Left forelimb (tissue), 1 donor: Measurements from ENCODE around the gene NFE2L3.
"Not testable (repeated sequence)": the region's sequence is repeated elsewhere in the genome, so short reads cannot be mapped to it uniquely, and the experiment has no call there.

Experiments
- DNase-seq: peaks from one replicate; pipeline ENCODE4 v3.0.0-alpha.2; 2018; ENCODE audit warnings: low spot score

Gene NFE2L3, protein sequence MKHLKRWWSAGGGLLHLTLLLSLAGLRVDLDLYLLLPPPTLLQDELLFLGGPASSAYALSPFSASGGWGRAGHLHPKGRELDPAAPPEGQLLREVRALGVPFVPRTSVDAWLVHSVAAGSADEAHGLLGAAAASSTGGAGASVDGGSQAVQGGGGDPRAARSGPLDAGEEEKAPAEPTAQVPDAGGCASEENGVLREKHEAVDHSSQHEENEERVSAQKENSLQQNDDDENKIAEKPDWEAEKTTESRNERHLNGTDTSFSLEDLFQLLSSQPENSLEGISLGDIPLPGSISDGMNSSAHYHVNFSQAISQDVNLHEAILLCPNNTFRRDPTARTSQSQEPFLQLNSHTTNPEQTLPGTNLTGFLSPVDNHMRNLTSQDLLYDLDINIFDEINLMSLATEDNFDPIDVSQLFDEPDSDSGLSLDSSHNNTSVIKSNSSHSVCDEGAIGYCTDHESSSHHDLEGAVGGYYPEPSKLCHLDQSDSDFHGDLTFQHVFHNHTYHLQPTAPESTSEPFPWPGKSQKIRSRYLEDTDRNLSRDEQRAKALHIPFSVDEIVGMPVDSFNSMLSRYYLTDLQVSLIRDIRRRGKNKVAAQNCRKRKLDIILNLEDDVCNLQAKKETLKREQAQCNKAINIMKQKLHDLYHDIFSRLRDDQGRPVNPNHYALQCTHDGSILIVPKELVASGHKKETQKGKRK

DNA sequence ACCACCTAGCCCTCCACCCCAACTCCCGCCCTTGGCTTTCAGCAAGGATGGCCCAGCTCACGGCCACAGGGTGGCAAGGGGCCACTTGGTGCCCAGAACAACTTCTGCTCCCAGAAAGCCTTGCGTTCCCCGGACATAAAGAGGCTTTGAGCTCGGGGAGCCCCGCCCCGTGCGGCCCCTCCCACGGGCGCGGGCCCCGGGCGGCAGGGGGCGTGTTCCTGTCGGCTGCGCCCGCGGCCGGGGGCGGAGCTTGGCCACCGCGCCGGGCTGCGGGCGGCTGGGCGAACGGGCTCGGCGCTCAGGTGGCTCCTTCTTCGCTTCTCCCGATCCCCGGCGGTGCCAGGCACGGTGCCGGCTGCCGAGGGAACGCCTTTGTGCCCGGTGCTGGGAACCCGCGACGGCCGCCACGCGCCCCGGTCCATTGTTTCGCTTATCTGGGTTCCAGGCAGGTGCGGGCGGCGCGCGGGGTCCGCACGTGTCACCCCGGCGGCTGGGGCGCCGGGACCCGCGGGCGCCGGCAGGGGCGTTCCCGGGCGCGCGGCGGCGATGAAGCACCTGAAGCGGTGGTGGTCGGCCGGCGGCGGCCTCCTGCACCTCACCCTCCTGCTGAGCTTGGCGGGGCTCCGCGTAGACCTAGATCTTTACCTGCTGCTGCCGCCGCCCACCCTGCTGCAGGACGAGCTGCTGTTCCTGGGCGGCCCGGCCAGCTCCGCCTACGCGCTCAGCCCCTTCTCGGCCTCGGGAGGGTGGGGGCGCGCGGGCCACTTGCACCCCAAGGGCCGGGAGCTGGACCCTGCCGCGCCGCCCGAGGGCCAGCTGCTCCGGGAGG lies at the start of gene NFE2L3:
Gene NFE2L3 (plus strand): TSS at position 246 of the 829 bp plus-strand sequence. CDS start 301 bp downstream, at position 547.
- DNase-seq, result no peak

DNA sequence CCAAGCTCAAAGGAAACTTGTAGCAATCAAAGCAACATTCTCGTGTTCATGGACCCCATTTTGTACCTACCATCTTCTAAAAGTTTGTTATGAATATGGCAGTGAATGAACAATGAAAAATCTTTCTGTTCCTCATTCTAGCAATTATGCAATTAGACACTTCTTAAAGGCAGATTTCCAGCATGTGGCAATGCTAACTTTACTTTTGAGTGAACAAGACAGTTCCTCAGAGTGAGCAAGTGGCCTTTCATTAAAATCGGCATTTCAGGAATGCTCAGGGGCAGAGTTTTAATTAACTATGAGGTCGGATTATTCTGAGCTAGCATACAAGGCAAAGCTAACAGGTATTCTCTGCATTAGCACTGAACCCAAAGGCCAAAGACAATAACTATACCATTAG lies 48.4 kb upstream of the NFE2L3 start:
- no peak for DNase-seq

DNA sequence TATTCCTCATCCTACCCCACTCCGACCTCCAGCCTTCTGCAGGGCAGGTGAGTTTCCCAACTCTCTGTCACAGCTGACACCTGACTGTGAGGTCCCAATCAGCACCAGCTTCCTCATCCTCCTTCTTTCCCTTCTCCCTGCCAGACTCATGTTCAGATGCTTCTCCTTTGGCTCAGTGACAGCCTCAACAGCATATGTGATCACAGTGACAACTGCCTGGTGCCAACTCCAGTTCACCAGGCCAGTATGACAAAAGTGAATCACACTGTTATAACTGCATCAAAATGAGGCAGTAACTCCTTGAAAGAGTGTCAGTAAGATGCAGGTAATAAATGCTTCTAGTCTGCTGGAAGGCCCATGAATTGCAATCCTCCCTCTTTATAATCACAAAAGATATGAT lies 46.8 kb upstream of the NFE2L3 start:
- DNase-seq, result no peak

DNA sequence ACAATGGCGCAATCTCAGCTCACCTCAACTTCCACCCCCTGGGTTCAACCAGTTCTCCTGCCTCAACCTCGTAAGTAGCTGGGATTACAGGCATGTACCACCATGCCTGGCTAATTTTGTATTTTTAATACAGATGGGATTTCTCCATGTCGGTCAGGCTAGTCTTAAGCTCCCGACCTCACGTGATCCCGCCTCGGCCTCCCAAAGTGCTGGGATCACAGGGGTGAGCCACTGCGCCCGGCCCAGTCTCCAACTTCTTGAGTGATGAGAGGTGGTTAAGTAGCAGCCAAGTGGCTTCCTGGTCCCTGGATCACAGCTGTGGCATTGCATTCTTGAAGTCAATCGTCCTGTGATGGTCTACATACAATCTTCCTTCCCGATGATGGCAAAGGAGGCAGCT lies 46.1 kb upstream of the NFE2L3 start:
- no peak for DNase-seq

DNA sequence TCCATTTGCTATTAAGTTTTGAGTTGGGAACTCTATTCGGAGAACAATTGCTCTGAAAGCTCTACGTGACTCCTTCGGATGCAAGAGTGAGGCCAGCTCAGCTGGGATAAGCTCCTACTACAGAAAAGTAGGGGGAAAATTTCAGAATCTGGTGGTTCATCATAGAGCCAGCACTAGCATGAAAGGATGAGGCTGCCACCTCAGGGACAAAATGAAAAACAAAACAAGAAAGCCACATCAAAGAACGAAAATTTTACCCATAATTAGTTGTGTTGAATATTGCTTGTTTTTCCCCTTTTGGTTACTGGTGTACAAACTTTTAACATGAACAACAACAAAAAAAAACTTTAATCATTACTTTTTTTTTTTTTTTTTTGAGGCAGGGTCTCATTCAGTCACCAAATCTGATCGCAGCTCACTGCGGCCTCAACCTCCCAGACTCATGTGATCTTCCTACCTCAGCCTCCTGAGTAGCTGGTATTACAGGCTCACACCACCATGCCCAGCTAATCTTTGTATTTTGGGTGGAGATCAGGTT lies 39.7 kb upstream of the NFE2L3 start:
- DNase-seq, result no peak

DNA sequence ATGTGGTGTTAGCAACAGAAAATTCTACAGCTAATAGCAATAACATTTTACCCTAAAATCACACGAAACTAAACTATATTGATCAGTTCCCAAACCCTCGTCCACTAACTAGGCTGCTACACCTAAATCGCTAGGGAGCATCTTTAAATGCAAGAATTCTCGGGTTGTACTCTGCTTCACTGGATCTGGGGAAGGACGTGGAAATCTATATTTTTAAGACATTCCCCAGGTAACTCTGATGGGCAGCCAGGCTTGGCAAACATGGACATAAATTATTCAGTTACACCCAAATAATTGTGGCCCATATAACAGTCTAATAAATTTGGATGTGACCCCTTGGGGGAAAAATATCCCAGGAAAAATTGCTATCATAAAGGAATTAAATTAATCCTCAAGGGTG lies 36.3 kb upstream of the NFE2L3 start:
- no peak for DNase-seq

DNA sequence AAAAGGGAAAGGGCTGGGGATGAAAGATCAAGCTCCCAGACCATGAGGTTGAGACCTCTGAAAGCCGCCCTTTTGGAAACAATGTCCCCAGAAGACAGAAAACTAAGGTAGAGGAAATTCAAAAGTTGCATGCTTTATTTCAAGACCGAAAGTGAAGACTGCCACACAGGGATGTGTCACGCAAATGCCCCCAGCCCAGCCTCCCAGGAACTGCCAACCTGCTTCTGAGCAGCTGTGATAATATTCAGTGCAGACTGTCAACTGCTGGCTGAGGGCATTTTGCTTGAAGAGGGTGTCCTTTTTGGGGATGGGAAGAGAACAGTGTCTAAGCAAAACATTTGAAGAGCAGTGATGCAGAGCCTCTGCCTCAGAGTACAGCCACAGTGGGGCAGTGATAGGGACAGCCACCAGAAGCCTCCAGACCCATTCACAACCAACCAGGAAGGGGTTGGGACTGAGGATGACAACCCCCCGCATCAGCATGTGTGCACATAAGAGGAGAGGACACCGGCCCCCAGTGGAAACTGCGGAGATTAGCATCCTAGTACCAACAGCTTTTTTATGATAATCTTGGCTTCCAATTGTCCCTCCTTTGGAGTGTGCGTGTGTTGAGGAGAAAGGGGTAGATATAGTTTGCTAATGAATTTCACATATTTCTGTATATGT lies 34.7 kb upstream of the NFE2L3 start:
- no peak for DNase-seq

DNA sequence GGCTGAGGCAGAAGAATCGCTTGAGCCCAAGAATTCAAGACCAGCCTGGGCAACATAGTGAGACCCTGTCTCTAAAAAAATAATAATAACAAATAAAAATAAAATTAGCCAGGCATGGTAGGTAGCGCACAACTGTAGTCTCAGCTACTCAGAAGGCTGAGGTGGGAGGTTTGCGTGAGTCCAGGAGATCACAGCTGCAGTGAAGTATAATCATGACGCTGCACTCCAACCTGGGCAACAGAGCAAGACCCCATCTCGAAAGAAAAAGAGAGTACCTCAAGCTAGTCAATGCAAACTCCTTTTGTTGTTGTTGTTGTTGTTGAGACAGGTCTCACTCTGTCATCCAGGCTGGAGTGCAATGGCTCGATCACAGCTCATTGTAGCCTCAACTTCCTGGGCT lies 34.0 kb upstream of the NFE2L3 start:
- DNase-seq, result no peak

DNA sequence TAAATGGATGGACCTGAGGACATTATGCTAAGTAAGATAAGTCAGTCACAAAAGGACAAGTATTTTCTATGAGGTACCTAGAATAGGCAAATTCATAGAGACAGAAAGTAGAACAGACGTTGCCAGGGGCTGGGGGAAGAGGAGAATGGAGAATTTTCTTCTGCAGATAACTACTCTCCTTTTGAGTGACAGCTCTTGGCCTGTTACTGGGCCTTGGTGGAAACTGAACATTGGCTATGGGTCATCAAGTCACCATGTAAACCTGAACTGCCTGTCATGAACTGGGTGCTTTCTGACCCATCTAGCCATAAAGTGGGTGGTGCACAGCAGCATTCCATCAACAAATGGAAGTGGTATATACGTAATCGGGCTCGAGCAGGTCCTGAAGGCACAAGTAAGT lies 29.3 kb upstream of the NFE2L3 start:
- DNase-seq, result no peak

DNA sequence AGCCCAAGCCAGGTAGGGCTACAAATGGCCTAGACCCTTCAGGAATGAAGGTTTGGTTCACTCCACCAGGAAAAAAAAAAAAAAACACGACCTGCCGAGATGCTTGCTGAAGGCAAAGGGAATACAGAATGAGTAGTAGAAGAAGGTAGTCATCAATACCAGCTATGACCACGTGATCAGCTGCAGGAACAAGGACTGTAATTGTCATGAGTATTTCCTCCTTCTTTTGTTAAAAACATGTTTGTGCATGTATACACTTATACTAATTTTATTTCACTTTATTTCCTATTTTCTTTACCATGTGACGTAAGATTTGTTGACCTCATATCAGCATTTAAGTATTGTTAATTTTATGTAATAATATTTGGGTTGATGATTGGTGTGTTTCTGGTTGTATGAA lies 27.2 kb upstream of the NFE2L3 start:
- DNase-seq, result not testable (repeated sequence)

DNA sequence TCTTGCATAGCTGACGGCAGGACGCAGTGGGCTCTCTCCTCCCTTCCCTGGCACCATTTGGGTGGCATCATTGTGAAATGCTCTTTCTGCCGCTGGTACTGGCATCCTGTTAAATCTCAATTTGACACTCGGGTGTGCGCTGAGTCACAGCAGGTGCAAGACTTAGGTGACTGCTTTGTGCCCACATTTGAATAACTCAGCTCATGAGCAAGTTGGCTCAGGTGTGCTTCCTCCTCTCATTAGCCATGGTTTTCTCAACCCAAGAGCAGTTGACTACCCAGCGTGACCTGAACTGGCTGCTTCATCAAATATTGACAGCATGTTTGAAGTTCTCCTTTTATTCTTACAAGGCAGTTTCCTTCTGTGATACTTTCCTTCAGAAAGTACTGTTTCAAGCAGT lies 24.6 kb upstream of the NFE2L3 start:
- DNase-seq, result no peak

DNA sequence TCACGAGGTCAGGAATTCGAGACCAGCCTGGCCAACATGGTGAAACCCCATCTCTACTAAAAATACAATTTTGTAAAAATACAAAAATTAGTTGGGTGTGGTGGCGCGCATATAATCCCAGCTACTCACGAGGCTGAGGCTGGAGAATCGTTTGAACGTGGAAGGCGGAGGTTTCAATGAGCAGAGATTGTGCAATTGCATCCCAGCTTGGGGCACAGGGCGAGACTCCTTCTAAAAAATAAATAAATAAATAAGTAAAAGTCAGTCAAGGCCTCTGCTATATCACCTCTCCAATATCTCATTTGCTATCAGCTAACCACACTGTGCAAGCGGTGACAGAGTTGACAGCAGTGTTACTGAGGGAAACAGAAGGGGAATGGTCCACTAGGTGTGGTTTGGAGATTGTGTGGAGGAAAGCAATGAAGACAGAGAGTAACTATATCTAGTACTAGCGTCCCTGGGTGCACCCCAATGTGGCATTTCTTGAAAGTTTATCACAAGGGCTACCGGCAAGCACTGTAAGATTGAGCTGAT lies 20.9 kb upstream of the NFE2L3 start:
- no peak for DNase-seq

DNA sequence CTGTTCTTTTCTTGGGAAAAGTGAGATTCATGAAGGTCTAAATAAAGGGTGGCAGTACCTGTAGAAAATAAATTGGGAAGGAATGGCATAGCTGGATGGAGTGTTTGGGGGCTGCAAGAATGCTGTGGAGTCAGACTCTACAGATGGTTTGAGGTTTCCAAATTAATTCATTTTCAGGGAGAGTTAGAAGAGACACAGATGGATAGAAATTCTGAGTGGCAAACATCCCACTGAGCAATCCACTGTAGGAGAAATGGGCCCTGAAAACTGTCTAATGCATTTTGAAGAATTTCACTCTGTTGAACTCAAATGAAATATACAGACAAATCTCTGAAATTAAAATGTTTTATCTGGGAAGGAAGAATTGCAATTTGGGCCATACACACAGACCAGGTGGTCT lies 16.9 kb upstream of the NFE2L3 start:
- no peak for DNase-seq

DNA sequence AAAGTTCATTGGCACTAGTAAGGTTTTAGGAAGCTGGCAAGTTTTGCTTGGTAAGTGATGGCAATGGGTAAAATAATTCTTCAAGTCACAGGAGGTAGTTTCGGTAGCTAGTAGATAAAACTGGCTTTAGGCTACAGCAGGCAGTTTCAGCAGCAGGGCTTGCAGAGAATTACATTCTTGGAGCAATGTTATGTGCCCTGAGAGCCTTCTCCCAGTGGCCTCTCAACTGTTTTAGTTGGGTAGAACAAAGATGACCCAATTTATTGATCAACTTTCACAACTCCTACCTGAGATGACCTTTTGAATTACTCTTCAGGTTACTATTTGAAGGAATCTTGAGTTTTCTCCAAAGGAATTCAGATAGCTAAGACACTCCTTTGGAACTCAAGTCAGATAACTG lies 16.4 kb upstream of the NFE2L3 start:
- DNase-seq, result no peak

DNA sequence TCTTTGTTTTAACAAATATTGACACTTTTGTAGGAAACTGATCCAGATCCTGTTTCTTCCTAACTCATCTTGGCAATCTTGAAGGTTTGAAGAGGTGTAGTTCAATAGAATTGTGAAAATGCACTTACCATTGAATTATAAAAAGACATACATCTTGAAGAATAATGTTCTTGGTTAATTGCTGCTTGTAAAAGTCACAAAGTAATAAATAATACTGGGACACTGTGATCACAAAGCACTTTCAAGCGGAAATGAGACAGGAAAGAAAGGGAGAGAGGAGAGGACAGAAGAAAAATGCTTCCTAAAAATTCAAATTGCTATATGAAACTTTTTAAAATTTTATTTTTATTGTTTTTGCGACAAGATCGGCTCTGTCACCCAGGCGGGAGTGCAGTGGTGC lies 15.2 kb upstream of the NFE2L3 start:
- no peak for DNase-seq

DNA sequence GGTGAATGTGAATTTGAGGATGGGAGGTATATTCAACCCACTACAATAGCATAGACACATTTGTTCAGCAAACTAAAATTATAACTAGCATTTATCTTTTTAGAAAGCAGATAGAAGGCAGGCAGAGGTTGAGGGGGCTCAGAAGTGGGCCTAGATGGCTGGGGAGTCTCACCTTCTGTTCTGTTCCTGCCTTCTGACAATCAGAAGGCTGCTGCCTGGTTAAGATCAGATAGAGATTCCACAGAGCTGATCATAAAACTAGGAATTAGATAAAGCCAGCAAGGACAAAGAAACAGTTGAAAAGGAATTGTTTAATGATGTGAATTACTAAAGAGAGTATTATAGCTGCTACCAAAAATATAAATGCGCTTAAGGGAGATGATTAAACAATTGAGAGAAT lies 11.6 kb upstream of the NFE2L3 start:
- no peak for DNase-seq

DNA sequence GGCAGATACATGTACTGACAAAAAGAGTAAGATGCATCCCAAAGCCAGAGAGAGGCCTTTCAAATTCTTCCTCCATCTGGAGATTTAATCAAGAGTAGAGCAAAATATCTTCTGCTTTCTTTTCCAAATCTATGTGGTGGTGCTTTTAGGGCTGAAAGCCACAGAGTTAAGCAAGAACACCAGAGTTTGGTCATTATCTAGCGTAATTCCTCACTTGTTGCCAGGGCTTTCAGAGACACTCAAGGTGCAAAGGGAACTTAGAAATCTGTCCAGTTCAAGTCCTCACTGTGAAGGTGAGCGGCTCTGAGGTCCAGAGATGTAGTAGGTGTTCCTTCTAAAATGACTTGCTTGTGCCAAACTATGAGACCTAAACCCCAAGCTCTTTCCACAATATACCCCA lies 10.9 kb upstream of the NFE2L3 start:
- DNase-seq, result no peak

DNA sequence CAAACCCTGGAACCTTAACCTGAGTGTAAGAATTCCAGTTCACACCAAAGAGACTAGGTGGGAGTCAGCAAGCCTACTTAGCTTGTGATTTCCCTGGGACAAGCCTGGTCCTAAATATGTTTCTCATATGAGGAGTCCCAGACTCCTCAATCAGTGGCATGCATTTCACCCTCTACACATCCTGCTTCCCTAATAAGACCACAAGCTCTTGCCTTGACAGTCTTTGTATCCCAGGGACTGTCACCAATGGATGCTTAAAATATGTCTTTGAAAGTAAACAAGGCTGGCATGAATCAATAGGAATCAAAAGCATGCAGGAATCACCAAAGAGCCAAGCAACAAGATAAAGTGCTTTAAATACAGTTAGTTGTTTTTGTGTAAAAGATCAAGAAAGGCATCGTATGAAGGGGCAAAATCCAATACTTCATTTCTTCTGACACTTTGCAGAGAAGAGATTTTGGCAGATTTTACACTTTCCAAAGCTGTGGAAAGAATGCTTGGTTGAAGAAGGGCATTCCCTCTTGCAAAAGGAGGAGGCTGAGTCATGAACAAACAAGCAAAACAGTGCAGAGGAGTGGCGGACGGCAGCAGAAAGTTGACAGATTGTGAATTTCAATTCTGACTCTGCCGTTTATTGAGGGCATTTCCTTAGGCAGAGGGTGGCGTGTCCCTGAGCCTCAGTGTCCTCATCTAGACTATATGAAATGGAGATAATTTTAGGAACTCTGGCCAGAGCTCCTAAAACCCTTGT lies 8.5 kb upstream of the NFE2L3 start:
- no peak for DNase-seq

DNA sequence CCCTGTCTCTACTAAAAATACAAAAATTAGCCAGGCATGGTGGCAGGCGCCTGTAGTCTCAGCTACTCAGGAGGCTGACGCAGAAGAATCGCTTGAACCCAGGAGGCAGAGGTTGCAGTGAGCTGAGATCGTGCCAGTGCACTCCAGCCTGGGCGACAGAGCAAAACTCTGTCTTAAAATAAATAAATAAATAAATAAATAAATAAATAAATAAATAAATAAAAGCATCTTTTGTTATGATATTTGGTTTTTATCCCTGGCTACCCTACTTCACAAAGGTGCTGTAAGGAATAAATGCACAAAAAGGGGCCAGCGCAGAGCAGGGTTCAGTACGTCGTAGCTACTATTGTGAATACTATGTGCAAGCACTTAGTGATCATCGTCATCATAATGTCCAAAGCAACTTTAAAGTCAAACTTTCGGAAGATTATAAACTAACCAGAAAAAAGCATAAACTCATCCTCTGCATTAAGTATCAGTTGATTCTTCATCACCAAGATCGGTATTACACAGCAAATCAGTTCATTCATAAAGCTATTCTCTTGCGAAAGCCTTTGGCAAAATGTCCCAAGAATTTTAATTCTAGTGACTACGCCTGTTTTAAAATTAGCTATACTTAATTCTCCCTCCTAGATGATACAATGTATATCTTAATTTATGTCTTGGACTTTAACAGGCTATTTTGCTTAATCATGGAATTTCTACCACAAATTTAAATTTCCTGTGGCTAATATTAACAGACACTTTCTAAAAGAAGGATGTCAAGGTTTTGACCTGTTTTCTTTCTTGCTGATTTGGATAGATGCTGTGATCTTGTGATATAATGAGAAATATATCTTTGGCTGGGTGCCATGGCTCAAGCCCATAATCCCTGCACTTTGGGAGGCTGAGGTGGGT lies 7.6 kb upstream of the NFE2L3 start:
- DNase-seq, result no peak

DNA sequence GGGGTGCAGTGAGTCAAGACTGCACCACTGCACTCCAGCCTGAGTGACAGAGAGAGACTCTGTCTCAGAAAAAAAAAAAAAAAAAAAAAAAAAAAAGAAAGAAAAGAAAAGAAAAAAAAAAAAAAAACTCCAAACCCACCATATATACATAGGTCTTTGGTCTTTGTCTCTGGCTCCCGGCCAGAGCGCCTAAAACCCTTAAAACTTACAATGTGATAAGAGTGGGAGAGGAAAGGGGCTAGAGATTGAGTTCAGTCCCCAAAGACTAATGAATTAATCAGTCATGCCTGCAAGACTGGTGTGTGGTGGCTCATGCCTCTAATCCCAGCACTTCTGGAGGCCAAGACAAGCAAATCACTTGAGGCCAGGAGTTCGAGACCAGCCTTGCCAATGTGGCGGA lies 6.8 kb upstream of the NFE2L3 start:
- no peak for DNase-seq
